T-helper 2 cell (primary cell): ENCODE results near the gene TRPV5.

Source experiments
- DNase-seq, 5 experiments: peaks; one replicate each; pipeline versions ENCODE4 v3.0.0 to v3.0.0-alpha.2; 2012 to 2022

TRPV5 gene

GRCh38 chr7:142939226-142939910, 5.8 kb upstream of the TRPV5 start, which contains the start of gene LLCFC1:
Gene LLCFC1 (plus strand): TSS chr7:142939484. CDS start chr7:142939622, 138 bp downstream.
- peak in 1 of 5 experiments; percentile 20 for DNase-seq

- DNase-seq, result no peak
These were observed 5.1 kb upstream of the TRPV5 start for GRCh38 chr7:142938611-142939010.

DNA sequence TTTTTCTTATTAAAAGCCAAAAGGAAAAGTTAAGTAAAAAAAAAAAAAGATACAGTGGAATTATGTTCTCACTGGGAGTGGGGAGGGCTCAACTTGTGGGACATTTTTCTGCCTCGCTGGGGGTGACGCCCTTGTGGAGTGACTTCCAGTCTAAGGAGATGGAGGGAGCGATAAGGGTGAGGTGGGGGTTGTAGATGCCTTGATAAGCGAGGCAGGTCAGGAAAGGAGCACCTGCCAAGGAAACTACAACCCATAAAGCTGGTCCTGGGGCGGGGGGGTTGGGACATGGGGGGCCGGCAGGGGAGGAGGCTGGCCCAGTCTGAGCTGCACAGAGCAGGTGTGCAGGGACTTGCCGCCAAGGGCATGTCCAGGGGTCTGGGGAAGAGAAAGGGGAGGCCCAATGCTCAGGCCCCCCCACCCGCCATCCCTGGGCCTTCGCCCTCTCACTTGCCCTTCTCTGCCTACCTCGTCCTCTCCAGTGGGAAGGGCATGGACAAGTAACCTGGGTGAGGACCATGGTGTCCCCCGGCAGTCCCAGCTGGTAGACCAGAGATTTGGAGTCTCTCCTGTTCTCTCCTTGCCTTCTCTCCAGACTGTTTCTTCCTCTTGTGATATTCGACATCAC, 2.5 kb upstream of the TRPV5 start:
- DNase-seq, result no peak

DNA sequence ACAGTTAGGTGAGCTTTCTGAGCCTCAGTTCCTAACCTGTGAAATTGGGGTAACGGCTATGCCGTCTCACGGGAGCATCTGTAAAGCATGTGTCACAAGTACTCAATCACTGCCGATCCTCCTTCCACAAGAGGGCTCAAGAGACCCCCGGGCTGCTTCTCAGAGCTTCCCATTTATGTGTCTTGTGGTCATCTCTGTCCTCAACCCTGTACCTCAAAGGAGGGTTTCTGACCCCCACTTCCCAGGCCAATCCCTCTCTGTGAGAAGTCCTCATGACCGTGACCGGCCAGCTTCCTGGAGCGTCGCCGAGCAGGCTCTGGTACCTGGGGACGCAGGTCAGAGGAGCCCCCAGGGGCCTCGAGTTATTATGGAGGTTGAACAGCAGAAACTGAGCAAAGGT, 510 bp upstream of the TRPV5 start:
- no peak for DNase-seq

GRCh38 chr7:142933092-142933475, 462 bp downstream of the TRPV5 start:
- no peak for DNase-seq

DNA sequence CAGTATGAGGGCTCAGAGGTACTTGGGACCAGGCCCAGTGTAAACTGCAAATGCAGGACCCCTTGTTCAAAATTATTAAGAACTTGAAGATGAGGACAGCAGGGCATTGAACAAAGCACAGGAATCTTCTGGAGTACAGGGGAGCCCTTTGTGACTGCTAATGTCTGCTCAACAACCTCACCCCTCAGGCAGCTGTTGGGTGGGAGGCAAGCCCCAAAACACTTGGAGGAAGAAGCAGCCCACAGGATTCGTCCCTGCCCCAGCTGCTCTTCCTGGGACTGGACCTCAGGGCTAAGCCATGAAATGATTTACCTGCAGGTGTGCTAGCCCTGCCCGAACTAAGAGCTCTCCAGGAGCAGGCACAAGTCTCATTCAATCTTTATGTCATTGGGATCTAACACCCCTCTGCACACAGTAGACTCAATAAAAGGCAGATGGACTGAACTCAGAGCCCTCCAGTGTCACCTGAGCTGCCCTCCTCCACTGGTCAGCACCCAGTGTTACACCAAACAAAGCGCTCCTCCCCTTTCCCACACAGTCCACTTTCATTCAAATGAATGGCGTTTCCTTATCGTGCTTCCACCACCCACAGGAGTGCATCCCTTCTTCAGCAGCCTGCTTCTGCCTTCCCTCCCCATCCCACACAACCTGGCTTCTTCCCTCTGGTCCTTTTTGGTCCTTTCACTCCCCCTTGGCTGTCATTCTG, 1.0 kb downstream of the TRPV5 start:
- no peak for DNase-seq

- DNase-seq, result no peak
These were observed 3.3 kb downstream of the TRPV5 start for GRCh38 chr7:142930126-142930730.

- DNase-seq, result no peak
These were observed 5.6 kb downstream of the TRPV5 start for GRCh38 chr7:142927949-142928348.

DNA sequence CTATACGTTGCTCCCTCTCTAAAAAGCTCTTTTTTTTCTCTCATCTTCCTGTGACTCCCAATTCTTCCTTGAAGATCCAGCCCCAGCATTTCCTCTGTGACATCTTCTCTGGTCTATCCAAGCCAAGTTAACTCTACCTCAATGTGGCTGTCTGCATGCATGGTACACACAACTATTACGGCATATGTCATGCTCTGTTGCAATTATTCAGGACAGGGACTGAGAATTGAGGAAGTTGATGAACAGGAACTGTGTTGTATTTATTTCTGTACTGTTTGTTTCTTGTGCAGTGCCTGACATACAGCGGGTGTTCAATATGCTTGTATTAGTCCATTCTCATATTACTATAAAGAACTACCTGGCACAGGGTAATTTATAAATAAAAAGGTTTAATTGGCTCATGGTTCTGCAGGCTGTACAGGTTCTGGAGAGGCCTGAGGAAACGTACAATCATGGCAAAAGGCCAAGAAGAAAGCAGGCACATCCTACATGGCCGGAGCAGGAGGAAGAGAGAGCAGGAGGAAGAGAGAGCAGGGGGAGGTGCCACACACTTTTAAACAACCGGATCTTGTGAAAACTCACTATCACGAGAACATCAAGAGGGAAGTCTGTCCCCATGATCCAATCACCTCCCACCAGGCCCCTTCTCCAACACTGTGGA, 6.3 kb downstream of the TRPV5 start:
- no peak for DNase-seq

DNA sequence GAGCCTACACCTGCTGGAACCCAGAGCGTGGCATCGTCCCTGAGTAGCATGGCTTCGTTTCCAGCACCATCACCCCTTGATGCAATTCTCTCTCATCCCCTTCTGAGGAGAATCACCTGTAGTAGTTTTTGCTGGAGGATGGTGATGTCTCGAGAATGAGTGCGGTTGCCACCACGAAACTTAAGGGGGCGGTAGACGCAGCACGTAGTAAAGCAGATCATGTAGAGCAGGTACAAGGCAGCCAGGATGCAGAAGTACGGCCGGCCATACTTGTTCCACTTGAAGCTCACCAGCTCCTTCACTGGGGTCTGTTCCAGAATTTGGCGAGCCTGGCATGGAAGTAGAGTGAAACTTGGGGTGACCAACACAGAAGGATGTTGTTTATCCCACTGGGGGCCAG, 8.1 kb downstream of the TRPV5 start:
- no peak for DNase-seq

DNA sequence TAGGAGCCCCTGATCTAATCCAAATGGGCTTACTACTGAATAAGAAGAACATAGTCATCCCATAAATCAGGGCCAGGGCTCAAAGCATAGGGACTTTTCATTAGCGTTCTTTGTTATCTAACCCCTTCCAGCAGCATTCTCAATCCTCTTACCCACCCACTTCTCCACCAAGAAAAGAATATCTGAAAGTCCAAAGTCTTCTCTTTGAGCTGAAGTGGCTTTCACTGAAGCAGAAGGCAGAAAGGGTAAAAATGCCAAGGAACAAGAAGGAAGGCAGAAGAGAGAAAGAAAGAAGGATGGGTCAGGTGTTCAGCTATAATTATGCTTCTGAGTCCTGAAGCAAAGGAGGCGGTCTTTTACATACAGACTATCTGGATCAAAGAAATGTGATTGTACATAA, 10.2 kb downstream of the TRPV5 start:
- no peak for DNase-seq

GRCh38 chr7:142919656-142920055, 13.9 kb downstream of the TRPV5 start:
- DNase-seq, result no peak

DNA sequence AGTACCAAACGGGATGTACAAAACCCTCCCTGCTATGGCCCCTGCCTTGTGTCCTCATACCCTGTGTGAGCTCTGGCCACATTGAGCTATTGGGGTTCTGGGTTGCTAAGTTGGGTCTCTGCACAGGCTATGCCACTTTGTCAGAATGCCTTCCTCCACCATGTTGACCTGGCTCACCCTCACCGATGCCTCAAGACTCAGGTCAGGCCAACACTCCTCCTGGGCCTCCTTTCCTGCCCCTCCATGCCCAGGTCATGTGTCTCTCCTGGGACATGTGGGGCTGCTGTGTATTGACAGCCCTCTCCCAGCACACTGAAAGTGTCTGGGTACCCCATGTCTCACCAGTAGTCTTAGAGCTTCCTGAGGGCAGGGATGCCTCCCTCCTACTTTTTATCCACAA, 14.6 kb downstream of the TRPV5 start:
- no peak for DNase-seq

GRCh38 chr7:142917447-142917846, 16.1 kb downstream of the TRPV5 start:
- DNase-seq, result no peak

- DNase-seq, result no peak
These were observed 17.0 kb downstream of the TRPV5 start for GRCh38 chr7:142916508-142916907.

- no peak for DNase-seq
These were observed 18.2 kb downstream of the TRPV5 start for GRCh38 chr7:142915315-142915714.

DNA sequence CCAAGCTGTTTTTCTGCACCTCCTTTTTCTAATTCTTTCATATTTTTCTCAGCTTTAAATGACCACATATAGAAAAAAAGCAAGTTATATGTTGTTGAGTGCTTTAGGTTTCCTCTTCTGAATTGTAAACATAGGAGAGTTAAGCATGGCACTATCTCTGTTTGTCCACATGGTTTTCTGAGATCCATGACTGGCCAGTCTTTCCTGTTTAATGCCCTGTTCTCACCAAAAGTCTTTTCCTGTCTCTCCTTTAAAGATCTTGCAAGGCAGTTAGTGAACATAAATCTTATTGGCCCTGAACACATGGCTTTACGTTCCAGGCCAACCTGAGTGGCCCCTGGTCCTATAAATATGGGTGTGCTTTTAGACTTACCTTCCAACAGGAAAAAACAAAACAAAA, 19.4 kb downstream of the TRPV5 start:
- DNase-seq, result no peak

- no peak for DNase-seq
These were observed 20.0 kb downstream of the TRPV5 start for GRCh38 chr7:142913566-142913965.

- DNase-seq, result no peak
These were observed 20.5 kb downstream of the TRPV5 start for GRCh38 chr7:142913051-142913450.

DNA sequence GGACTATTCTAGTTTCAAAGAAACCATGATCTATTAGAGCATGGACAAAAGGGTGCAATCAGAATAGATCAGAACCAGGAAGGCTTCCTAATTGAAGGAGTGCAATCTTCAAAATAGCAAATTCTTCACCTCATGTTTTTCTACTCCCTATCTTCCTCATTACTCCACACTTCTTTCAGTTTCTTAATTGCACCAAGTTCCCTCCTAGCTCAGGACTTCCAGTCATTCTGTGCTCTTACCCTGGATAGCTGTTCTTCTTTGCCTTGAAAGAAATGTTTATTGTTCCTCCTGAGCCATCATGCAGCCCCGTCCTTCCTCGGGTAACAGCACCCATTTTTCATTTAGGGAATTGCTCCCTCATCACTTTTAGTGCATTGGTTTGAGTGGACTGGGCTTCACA, 23.1 kb downstream of the TRPV5 start:
- DNase-seq, result no peak

- DNase-seq, result no peak
These were observed 23.5 kb downstream of the TRPV5 start for GRCh38 chr7:142910031-142910433.

- no peak for DNase-seq
These were observed 24.3 kb downstream of the TRPV5 start for GRCh38 chr7:142908921-142909890.
